ENCODE data around the gene TAOK2.

The TAOK2 gene

DNA sequence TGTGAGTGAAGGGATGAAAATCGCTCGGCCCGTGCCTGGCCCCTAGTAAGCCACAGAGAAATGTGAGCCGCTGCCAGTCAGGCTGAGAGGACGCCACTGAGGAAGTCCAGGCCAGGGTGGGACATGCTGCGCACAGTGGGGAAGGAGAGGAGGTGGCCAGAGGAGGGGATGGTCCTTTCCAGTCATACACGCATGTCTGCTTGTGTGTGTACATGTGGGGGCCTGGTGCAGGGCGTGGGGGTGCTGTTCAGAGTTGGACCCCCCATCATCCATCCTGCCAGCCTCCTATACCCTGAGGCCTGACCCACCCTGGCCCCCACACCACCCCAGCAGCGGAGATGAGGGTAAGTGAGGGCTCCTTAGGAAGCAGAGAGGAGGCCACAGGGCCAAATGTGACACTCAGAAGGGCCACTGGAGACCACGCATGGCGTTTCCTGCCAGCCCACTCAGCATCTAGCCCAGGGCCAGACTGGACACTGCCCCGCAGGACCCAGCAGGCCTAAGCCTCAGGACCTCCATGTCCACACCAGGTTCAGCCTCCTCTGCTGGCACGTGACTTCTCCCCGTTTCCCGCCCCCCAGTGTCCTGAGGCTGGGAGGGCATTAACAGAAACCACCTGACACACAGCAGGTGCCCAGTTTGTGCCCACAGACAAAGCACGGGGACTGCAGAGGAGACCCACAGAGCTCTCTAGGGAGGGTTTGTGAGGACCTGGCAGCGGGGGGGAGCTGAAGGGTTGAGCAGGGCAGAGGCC is 30.2 kb downstream of the TAOK2 start:
- H3K9me3 ChIP-seq (ENCODE audit: control insufficient read depth, low read length) = no peaks in the 10 kb centered on the region
- H3K4me1 ChIP-seq (ENCODE audit: control insufficient read depth, insufficient read depth, low read length) = peaks cover 3% of the 10 kb centered on the region
- no peak overlapping the region for H3K4me3 ChIP-seq (ENCODE audit: low read length)
- peaks cover 13% of the 10 kb centered on the region for H3K27me3 ChIP-seq (ENCODE audit: control insufficient read depth, insufficient read depth, low read length)
- no peak overlapping the region for H3K9ac ChIP-seq (ENCODE audit: low read length)
- no peaks in the 10 kb centered on the region for H3K36me3 ChIP-seq (ENCODE audit: control insufficient read depth, insufficient read depth, low read length)

DNA sequence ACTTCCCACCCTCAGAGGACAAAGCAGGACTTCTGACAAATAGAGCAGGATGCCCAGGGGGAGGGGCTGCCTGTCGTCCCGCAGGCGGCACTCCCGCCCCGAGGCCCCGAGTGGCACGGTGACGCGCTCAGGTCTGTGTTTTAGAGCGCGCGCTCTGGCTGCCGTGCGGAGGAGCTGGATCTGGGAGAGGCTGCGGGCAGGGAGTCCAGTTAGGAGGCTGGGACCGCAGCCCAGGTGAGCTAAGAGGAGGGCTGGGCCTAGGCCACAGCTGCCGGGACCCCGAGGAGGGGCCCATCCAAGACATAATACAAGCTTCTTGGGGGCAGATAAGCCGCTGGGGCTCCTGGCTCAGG is 30.7 kb downstream of the TAOK2 start:
- no peak overlapping the region for H3K9ac ChIP-seq (ENCODE audit: low read length)
- H3K4me3 ChIP-seq (ENCODE audit: low read length) = no peak overlapping the region
- no peaks in the 10 kb centered on the region for H3K36me3 ChIP-seq (ENCODE audit: control insufficient read depth, insufficient read depth, low read length)
- peaks cover 3% of the 10 kb centered on the region for H3K4me1 ChIP-seq (ENCODE audit: control insufficient read depth, insufficient read depth, low read length)
- H3K9me3 ChIP-seq (ENCODE audit: control insufficient read depth, low read length) = no peaks in the 10 kb centered on the region
- H3K27me3 ChIP-seq (ENCODE audit: control insufficient read depth, insufficient read depth, low read length) = peaks cover 18% of the 10 kb centered on the region

DNA sequence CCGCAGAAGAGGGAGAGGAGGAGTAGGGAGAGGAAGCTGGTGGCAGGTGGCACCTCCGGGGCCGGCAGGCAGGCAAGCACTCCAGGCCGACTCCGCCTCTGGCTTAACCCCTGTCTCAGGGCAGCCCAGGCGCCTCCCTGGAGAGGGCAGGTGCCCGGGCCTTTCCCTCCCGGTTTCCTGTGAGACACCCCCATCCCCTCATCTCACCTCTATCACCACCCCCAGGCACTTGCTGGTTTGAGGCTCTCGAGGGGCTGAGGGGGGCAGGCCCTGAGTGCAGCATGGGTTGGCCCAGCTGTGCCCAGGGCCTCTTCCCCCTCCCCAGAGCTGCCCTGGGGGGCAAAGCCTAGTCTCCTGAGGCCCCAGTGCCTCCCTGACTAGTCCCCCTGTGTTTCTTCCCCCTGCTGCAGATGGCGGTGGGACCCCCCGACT is 31.2 kb downstream of the TAOK2 start:
- Histone ChIP-seq H3K27me3 (ENCODE audit: control insufficient read depth, insufficient read depth, low read length) (peaks cover 23% of the 10 kb centered on the region), H3K36me3 (ENCODE audit: control insufficient read depth, insufficient read depth, low read length) (no peaks in the 10 kb centered on the region), H3K4me1 (ENCODE audit: control insufficient read depth, insufficient read depth, low read length) (peaks cover 3% of the 10 kb centered on the region), H3K9ac (ENCODE audit: low read length) (no peak overlapping the region), H3K4me3 (ENCODE audit: low read length) (no peak overlapping the region), H3K9me3 (ENCODE audit: control insufficient read depth, low read length) (no peaks in the 10 kb centered on the region)

GRCh38 chr16:30005341-30006094 is 31.9 kb downstream of the TAOK2 start:
- Histone ChIP-seq H3K9me3 (ENCODE audit: control insufficient read depth, low read length) (no peaks in the 10 kb centered on the region), H3K4me3 (ENCODE audit: low read length) (no peak overlapping the region), H3K36me3 (ENCODE audit: control insufficient read depth, insufficient read depth, low read length) (no peaks in the 10 kb centered on the region), H3K4me1 (ENCODE audit: control insufficient read depth, insufficient read depth, low read length) (peaks cover 8% of the 10 kb centered on the region), H3K27me3 (ENCODE audit: control insufficient read depth, insufficient read depth, low read length) (peaks cover 30% of the 10 kb centered on the region), H3K9ac (ENCODE audit: low read length) (no peak overlapping the region)

DNA sequence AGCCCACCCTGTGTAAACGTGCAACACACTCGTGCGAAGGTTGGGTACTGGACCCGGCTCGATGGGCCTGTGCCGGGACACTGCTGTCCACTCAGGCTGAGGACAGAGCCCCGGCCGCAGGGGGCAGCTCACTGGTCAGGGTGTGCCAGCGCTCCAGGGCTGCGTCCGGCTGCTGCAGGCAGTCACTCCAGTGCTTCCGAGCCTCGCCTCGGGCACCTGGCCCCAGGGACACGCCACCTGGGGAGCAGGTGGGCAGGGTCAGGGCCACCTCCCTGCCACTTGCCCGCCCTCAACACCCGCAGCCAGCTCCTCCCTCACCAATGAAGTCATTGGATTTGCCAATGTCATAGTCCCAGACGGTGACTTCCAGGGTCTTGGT is 32.4 kb downstream of the TAOK2 start:
- H3K27me3 ChIP-seq (ENCODE audit: control insufficient read depth, insufficient read depth, low read length) = peaks cover 32% of the 10 kb centered on the region
- H3K9ac ChIP-seq (ENCODE audit: low read length) = no peak overlapping the region
- H3K9me3 ChIP-seq (ENCODE audit: control insufficient read depth, low read length) = no peaks in the 10 kb centered on the region
- no peak overlapping the region for H3K4me3 ChIP-seq (ENCODE audit: low read length)
- H3K36me3 ChIP-seq (ENCODE audit: control insufficient read depth, insufficient read depth, low read length) = no peaks in the 10 kb centered on the region
- peaks cover 9% of the 10 kb centered on the region for H3K4me1 ChIP-seq (ENCODE audit: control insufficient read depth, insufficient read depth, low read length)

GRCh38 chr16:30006659-30007377 is 33.1 kb downstream of the TAOK2 start:
- peaks cover 12% of the 10 kb centered on the region for H3K4me1 ChIP-seq (ENCODE audit: control insufficient read depth, insufficient read depth, low read length)
- no peak overlapping the region for H3K9ac ChIP-seq (ENCODE audit: low read length)
- no peaks in the 10 kb centered on the region for H3K36me3 ChIP-seq (ENCODE audit: control insufficient read depth, insufficient read depth, low read length)
- H3K9me3 ChIP-seq (ENCODE audit: control insufficient read depth, low read length) = no peaks in the 10 kb centered on the region
- peaks cover 37% of the 10 kb centered on the region for H3K27me3 ChIP-seq (ENCODE audit: control insufficient read depth, insufficient read depth, low read length)
- no peak overlapping the region for H3K4me3 ChIP-seq (ENCODE audit: low read length)

DNA sequence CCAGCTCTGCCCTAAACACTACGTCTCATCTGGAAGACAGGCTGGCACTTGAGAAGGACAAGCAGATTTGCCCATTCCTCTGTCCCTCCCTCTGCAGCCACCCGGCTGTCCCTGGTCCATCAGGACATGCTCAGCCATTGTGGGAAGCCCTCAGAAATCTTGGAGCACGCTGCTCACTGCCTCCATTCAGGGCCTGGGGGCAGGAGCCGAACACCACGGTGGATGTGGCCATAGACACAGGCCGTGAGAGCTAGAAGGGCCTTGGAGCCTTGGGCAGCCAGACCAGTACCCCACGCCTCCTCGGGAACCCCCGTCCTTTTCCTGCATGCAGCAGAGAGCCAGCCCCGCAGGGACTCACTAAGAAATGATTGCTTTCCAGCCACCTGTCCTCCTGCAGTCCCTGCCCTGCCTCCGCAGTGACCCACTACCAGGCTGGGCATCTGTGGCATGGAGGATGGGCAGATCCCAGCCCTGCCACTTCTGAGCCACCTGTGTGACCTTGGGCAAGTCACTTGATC is 33.8 kb downstream of the TAOK2 start:
- no peaks in the 10 kb centered on the region for H3K9me3 ChIP-seq (ENCODE audit: control insufficient read depth, low read length)
- H3K4me1 ChIP-seq (ENCODE audit: control insufficient read depth, insufficient read depth, low read length) = peaks cover 14% of the 10 kb centered on the region
- H3K36me3 ChIP-seq (ENCODE audit: control insufficient read depth, insufficient read depth, low read length) = no peaks in the 10 kb centered on the region
- H3K4me3 ChIP-seq (ENCODE audit: low read length) = no peak overlapping the region
- no peak overlapping the region for H3K9ac ChIP-seq (ENCODE audit: low read length)
- H3K27me3 ChIP-seq (ENCODE audit: control insufficient read depth, insufficient read depth, low read length) = peaks cover 42% of the 10 kb centered on the region

GRCh38 chr16:30009085-30009862 is 35.6 kb downstream of the TAOK2 start:
- Histone ChIP-seq H3K4me1 (ENCODE audit: control insufficient read depth, insufficient read depth, low read length) (peaks cover 14% of the 10 kb centered on the region), H3K27me3 (ENCODE audit: control insufficient read depth, insufficient read depth, low read length) (peaks cover 42% of the 10 kb centered on the region), H3K36me3 (ENCODE audit: control insufficient read depth, insufficient read depth, low read length) (no peaks in the 10 kb centered on the region), H3K4me3 (ENCODE audit: low read length) (no peak overlapping the region), H3K9ac (ENCODE audit: low read length) (no peak overlapping the region), H3K9me3 (ENCODE audit: control insufficient read depth, low read length) (no peaks in the 10 kb centered on the region)

- Histone ChIP-seq H3K4me1 (ENCODE audit: control insufficient read depth, insufficient read depth, low read length) (peaks cover 13% of the 10 kb centered on the region), H3K4me3 (ENCODE audit: low read length) (no peak overlapping the region), H3K9ac (ENCODE audit: low read length) (no peak overlapping the region), H3K27me3 (ENCODE audit: control insufficient read depth, insufficient read depth, low read length) (peaks cover 42% of the 10 kb centered on the region), H3K36me3 (ENCODE audit: control insufficient read depth, insufficient read depth, low read length) (no peaks in the 10 kb centered on the region), H3K9me3 (ENCODE audit: control insufficient read depth, low read length) (no peaks in the 10 kb centered on the region)
Measured at GRCh38 chr16:30009990-30010843, 36.5 kb downstream of the TAOK2 start.

DNA sequence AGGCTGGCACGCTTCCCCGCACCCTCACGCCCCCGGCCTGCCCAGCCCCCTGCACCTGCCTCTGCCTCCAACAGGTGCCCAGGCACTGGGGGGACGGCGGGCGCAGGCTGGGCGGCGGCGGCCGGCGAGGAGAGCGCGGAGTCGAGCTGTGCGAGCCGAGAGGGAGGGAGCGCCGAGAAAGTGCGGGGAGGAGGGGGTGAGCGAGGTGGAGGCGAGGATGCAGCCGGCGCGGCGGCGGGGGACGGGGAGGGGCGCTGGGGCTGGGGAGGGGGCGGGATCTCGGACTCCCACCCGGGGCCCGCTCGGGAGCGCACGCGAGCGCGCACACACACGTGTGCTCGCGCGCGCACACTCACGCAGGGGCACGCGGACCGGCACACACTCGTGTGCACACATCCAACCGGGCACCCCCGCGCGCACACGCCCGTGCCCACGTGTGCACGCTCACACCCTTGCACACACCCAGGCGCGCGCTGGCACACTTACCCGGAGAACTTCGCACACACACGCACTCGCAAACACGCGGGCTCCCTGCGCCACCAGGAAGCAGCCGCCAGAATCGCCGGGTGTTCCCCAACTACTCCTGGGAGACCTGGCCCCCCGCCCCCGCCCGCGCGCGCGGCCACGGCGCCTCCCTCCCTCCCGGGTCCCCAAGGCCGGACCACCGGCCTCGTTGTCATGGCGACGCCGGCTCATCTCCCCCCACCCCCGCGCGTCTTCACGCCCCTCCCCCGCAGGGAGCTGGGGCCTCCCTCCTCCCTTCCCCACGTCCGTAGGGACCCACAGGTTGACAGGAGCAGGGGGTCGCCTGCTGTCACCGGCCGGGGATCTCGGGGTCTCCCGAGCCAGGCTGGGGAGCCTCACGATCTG is 37.4 kb downstream of the TAOK2 start, which contains the start of gene DOC2A:
DOC2A (minus strand) TSS at position 184 of the 870 bp plus-strand sequence. CDS start 805 bp downstream, outside the sequence.
- peaks cover 42% of the 10 kb centered on the region for H3K27me3 ChIP-seq (ENCODE audit: control insufficient read depth, insufficient read depth, low read length)
- no peak within 1 kb of the TSS for H3K9ac ChIP-seq (ENCODE audit: low read length)
- no peak within 1 kb of the TSS for H3K4me3 ChIP-seq (ENCODE audit: low read length)

More for the DNA sequence above, 37.4 kb downstream of the TAOK2 start, which contains the start of gene DOC2A:
- Histone ChIP-seq H3K9me3 (ENCODE audit: control insufficient read depth, low read length) (no peaks in the 10 kb centered on the region), H3K4me1 (ENCODE audit: control insufficient read depth, insufficient read depth, low read length) (peaks cover 10% of the 10 kb centered on the region), H3K36me3 (ENCODE audit: control insufficient read depth, insufficient read depth, low read length) (no peaks in the 10 kb centered on the region)
